HepG2 (cell line): Measurements from ENCODE around the gene PTPA. TPM values are rescaled to one million over a fixed set of nuclear protein-coding genes. Genes with fewer than 3 reads are reported as not detected.

ENCODE experiments used
- AHR ChIP-seq: IDR thresholded peaks from 2 replicates; pipeline ENCODE4 v1.6.1; 2018; ENCODE audit warnings: missing genetic modification reagents, missing compliant biosample characterization
- DR1 ChIP-seq: sonication (generic); formaldehyde crosslinking; IDR thresholded peaks from 2 replicates; pipeline ENCODE4 v1.8.0; 2021; ENCODE audit warnings: mild to moderate bottlenecking, missing genetic modification reagents, inconsistent platforms
- EEA1 ChIP-seq: sonication (generic); formaldehyde crosslinking; IDR thresholded peaks from 2 replicates; pipeline ENCODE4 v1.5.1; 2020; ENCODE audit warnings: mild to moderate bottlenecking, missing genetic modification reagents, borderline replicate concordance
- GTF2F1 ChIP-seq: fragments of 150-350 bp; IDR thresholded peaks from 2 replicates; pipeline ENCODE4 v1.6.1; 2014; ENCODE audit warnings: low read length
- KAT8 ChIP-seq: IDR thresholded peaks from 2 replicates; pipeline ENCODE4 v1.6.1; 2016; ENCODE audit warnings: missing genetic modification reagents, missing compliant biosample characterization
- MAFG ChIP-seq: sonication (generic); formaldehyde crosslinking; IDR thresholded peaks from 2 replicates; pipeline ENCODE4 v1.5.1; 2020; ENCODE audit warnings: mild to moderate bottlenecking, missing genetic modification reagents
- MLLT10 ChIP-seq: sonication (generic); formaldehyde crosslinking; IDR thresholded peaks from 2 replicates; pipeline ENCODE4 v1.4.0; 2020; ENCODE audit warnings: missing genetic modification reagents
- NR2F6 ChIP-seq, 2 experiments: IDR thresholded peaks; 2 replicates each; pipeline ENCODE4 v1.6.1; 2016; ENCODE audit warnings: antibody characterized with exemption in 1 of 2, mild to moderate bottlenecking in 1 of 2
- ONECUT2 ChIP-seq: sonication (generic); formaldehyde crosslinking; IDR thresholded peaks from 2 replicates; pipeline ENCODE4 v1.4.0; 2020; ENCODE audit warnings: missing genetic modification reagents
- RNF2 ChIP-seq: fragments of 450-650 bp; conservative IDR thresholded peaks from 2 replicates; pipeline ENCODE4 v1.6.1; 2016; ENCODE audit warnings: low read depth
- SNAPC2 ChIP-seq: sonication (generic); formaldehyde crosslinking; IDR thresholded peaks from 2 replicates; pipeline ENCODE4 v1.8.1; 2022; ENCODE audit warnings: mild to moderate bottlenecking, missing genetic modification reagents
- SP4 ChIP-seq: sonication (generic); formaldehyde crosslinking; IDR thresholded peaks from 2 replicates; pipeline ENCODE4 v1.8.1; 2023; ENCODE audit warnings: mild to moderate bottlenecking, missing genetic modification reagents
- ZNF230 ChIP-seq: sonication (generic); formaldehyde crosslinking; IDR thresholded peaks from 2 replicates; pipeline ENCODE4 v1.4.0; 2020; ENCODE audit warnings: mild to moderate bottlenecking, missing genetic modification reagents
- ZNF878 ChIP-seq: sonication (generic); formaldehyde crosslinking; IDR thresholded peaks from 2 replicates; pipeline ENCODE4 v1.8.1; 2023; ENCODE audit warnings: mild to moderate bottlenecking, missing genetic modification reagents, moderate library complexity
- polyA plus RNA-seq, 8 experiments: library from polyadenylated mRNA; depleted of rRNA in 3 of 8; stranded (reverse) in 7 of 8; unstranded in 1 of 8; fragments of >200 nt; fragmentation: Illumina TruSeq in 4 of 8; extraction: Trizol in 4 of 8; gene quantifications; 2 replicates each; pipeline versions ENCODE4 v1.2.1 to v1.2.3, GENCODE V29; 2011 to 2016; ENCODE audit warnings: low read depth in 4 of 8, missing spikeins in 1 of 8, mixed read lengths in 1 of 8; ENCODE audit not compliant: insufficient read depth in 1 of 8
- total RNA-seq, 5 experiments: library from RNA; depleted of rRNA; stranded (reverse); fragments of >200 nt; fragmentation: Illumina TruSeq; extraction: Trizol; gene quantifications; 2 replicates each; pipeline ENCODE4 v1.2.3, GENCODE V29; 2016; ENCODE audit warnings: low read depth in 1 of 5
- TF ChIP-seq, protein P1 (sequence below): IDR thresholded peaks from 2 replicates; pipeline ENCODE4 v1.6.1; 2016; ENCODE audit warnings: low read depth, borderline replicate concordance
- TF ChIP-seq, protein P2 (sequence below): sonication (generic); formaldehyde crosslinking; IDR thresholded peaks from 2 replicates; pipeline ENCODE4 v1.4.0; 2020; ENCODE audit warnings: mild to moderate bottlenecking, missing genetic modification reagents
- TF ChIP-seq, protein P3 (sequence below): sonication (generic); formaldehyde crosslinking; conservative IDR thresholded peaks from 2 replicates; pipeline ENCODE4 v1.4.0; 2020; ENCODE audit warnings: missing genetic modification reagents
- TF ChIP-seq, protein P4 (sequence below): sonication (generic); formaldehyde crosslinking; IDR thresholded peaks from 2 replicates; pipeline ENCODE4 v1.4.0; 2020; ENCODE audit warnings: mild to moderate bottlenecking, missing genetic modification reagents
- TF ChIP-seq, protein P5 (sequence below): sonication (generic); formaldehyde crosslinking; IDR thresholded peaks from 2 replicates; pipeline ENCODE4 v1.5.0; 2020; ENCODE audit warnings: missing genetic modification reagents
- TF ChIP-seq, protein P6 (sequence below): sonication (generic); formaldehyde crosslinking; IDR thresholded peaks from 2 replicates; pipeline ENCODE4 v1.8.0; 2022; ENCODE audit warnings: missing genetic modification reagents, low read depth, mild to moderate bottlenecking, borderline replicate concordance

The PTPA gene
- total and polyA plus RNA-seq, 2 of the 13 experiments (the other 11 are each of a cell fraction or from before 2014, with no cell fraction given) = 79.3 to 105 TPM

DNA sequence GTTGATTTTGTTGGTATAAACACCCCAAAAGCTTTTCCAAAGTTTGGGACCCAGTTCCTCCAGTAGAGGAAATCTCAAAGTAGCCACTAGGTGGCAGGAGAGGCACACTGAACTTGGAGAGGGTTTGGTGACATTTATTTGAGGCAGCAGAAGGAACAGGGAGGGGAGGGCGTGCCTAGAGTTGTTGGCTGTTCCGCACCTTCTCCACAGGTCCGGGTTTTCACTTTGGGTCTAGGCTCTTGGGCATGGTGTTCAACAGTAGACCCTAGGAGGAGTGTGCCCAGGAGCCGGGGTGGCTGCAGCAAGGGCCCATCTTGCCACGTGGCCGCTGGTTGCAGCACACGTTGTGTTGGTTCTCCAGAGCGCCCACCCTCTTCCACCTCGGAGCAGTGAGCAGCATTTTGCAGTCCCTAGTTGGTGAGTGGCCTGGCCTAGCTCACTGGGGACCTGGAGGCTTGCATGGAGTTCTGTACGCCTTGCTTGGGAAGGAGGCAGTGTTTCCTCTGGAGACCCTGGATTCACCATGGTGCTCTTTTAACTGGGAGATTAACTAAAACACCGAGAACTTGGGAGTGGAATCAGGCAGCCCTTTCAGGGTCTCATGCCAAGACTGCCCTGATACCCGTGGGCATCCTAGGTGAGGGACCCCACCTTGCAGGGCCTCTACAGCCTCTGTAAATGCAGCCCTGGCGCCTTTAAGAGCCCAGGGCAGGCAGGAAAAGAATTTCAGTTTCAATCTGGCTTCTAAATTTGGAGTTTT, 28.2 kb downstream of the PTPA start (continued):
- TF ChIP-seq GTF2F1 = no peak
- TF ChIP-seq SP4 (CRISPR knock-in tag) = no peak
- no peak for TF ChIP-seq ZNF878 (CRISPR knock-in tag)
- TF ChIP-seq EEA1 (CRISPR knock-in tag) = no peak
- TF ChIP-seq, protein P1, sequence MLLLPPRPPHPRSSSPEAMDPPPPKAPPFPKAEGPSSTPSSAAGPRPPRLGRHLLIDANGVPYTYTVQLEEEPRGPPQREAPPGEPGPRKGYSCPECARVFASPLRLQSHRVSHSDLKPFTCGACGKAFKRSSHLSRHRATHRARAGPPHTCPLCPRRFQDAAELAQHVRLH (CRISPR knock-in tag) = peak; percentile 14; the same call in 1 of the 2 replicates
- TF ChIP-seq ONECUT2 = no peak
- no peak; the same call in 1 of the 2 replicates for TF ChIP-seq KAT8 (CRISPR knock-in tag)
- TF ChIP-seq, protein P2, sequence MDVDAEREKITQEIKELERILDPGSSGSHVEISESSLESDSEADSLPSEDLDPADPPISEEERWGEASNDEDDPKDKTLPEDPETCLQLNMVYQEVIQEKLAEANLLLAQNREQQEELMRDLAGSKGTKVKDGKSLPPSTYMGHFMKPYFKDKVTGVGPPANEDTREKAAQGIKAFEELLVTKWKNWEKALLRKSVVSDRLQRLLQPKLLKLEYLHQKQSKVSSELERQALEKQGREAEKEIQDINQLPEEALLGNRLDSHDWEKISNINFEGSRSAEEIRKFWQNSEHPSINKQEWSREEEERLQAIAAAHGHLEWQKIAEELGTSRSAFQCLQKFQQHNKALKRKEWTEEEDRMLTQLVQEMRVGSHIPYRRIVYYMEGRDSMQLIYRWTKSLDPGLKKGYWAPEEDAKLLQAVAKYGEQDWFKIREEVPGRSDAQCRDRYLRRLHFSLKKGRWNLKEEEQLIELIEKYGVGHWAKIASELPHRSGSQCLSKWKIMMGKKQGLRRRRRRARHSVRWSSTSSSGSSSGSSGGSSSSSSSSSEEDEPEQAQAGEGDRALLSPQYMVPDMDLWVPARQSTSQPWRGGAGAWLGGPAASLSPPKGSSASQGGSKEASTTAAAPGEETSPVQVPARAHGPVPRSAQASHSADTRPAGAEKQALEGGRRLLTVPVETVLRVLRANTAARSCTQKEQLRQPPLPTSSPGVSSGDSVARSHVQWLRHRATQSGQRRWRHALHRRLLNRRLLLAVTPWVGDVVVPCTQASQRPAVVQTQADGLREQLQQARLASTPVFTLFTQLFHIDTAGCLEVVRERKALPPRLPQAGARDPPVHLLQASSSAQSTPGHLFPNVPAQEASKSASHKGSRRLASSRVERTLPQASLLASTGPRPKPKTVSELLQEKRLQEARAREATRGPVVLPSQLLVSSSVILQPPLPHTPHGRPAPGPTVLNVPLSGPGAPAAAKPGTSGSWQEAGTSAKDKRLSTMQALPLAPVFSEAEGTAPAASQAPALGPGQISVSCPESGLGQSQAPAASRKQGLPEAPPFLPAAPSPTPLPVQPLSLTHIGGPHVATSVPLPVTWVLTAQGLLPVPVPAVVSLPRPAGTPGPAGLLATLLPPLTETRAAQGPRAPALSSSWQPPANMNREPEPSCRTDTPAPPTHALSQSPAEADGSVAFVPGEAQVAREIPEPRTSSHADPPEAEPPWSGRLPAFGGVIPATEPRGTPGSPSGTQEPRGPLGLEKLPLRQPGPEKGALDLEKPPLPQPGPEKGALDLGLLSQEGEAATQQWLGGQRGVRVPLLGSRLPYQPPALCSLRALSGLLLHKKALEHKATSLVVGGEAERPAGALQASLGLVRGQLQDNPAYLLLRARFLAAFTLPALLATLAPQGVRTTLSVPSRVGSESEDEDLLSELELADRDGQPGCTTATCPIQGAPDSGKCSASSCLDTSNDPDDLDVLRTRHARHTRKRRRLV (CRISPR knock-in tag) = 0 out of 2 replicates have a peak, but pooled peaks have one; percentile 42
- peak; percentile 85 for TF ChIP-seq RNF2
- TF ChIP-seq, protein P3, sequence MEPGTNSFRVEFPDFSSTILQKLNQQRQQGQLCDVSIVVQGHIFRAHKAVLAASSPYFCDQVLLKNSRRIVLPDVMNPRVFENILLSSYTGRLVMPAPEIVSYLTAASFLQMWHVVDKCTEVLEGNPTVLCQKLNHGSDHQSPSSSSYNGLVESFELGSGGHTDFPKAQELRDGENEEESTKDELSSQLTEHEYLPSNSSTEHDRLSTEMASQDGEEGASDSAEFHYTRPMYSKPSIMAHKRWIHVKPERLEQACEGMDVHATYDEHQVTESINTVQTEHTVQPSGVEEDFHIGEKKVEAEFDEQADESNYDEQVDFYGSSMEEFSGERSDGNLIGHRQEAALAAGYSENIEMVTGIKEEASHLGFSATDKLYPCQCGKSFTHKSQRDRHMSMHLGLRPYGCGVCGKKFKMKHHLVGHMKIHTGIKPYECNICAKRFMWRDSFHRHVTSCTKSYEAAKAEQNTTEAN (CRISPR knock-in tag) = no peak
- TF ChIP-seq, protein P4, sequence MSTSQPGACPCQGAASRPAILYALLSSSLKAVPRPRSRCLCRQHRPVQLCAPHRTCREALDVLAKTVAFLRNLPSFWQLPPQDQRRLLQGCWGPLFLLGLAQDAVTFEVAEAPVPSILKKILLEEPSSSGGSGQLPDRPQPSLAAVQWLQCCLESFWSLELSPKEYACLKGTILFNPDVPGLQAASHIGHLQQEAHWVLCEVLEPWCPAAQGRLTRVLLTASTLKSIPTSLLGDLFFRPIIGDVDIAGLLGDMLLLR (CRISPR knock-in tag) = 0 out of 2 replicates have a peak, but pooled peaks have one; percentile 50
- TF ChIP-seq, protein P5, sequence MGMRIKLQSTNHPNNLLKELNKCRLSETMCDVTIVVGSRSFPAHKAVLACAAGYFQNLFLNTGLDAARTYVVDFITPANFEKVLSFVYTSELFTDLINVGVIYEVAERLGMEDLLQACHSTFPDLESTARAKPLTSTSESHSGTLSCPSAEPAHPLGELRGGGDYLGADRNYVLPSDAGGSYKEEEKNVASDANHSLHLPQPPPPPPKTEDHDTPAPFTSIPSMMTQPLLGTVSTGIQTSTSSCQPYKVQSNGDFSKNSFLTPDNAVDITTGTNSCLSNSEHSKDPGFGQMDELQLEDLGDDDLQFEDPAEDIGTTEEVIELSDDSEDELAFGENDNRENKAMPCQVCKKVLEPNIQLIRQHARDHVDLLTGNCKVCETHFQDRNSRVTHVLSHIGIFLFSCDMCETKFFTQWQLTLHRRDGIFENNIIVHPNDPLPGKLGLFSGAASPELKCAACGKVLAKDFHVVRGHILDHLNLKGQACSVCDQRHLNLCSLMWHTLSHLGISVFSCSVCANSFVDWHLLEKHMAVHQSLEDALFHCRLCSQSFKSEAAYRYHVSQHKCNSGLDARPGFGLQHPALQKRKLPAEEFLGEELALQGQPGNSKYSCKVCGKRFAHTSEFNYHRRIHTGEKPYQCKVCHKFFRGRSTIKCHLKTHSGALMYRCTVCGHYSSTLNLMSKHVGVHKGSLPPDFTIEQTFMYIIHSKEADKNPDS (CRISPR knock-in tag) = no peak
- TF ChIP-seq, protein P6, sequence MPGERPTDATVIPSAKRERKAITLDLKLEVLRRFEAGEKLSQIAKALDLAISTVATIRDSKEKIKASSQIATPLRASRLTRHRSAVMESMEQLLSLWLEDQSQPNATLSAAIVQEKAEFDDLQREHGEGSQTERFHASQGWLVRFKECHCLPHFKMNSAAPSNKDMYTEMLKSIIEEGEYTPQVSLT = no peak
- TF ChIP-seq MAFG (CRISPR knock-in tag) = no peak
- no peak for TF ChIP-seq DR1 (CRISPR knock-in tag)
- no peak for TF ChIP-seq MLLT10 (CRISPR knock-in tag)
- TF ChIP-seq SNAPC2 (CRISPR knock-in tag) = no peak
- no peak for TF ChIP-seq NR2F6 (IDR thresholded peaks at IDR 0.05)
- no peak for TF ChIP-seq NR2F6 (CRISPR knock-in tag; IDR thresholded peaks at IDR 0.05)
- no peak for TF ChIP-seq ZNF230 (CRISPR knock-in tag)
- 0 out of 2 replicates have a peak, but pooled peaks have one; percentile 36 for TF ChIP-seq AHR (CRISPR knock-in tag)
